GM12891 (cell line): ENCODE data around the gene LASP1.

Experiments used
- DNase-seq: peaks from one replicate; pipeline ENCODE4 v3.0.0; 2011; ENCODE audit warnings: low spot score; ENCODE audit not compliant: insufficient read length
- FAIRE-seq: peaks from 2 replicates; lab custom pipeline; 2011; peaks lifted over from hg19 to GRCh38; lab: Jason Lieb, UNC
- PAX5 ChIP-seq: IDR thresholded peaks from 2 replicates; pipeline ENCODE4 v1.6.1; 2011; ENCODE audit warnings: low read length, moderate library complexity, mild to moderate bottlenecking; ENCODE audit not compliant: insufficient read depth, severe bottlenecking
- POLR2A ChIP-seq: IDR thresholded peaks from 2 replicates; pipeline ENCODE4 v1.6.1; 2011; ENCODE audit warnings: low read depth, low read length, control low read depth
- POLR2AphosphoS5 ChIP-seq: IDR thresholded peaks from 2 replicates; pipeline ENCODE4 v1.6.1; 2011; ENCODE audit warnings: low read depth, low read length, control low read depth
- POU2F2 ChIP-seq: IDR thresholded peaks from 2 replicates; pipeline ENCODE4 v1.6.1; 2011; ENCODE audit warnings: low read depth, mild to moderate bottlenecking, control low read depth, low read length, moderate library complexity
- SPI1 ChIP-seq: IDR thresholded peaks from 2 replicates; pipeline ENCODE4 v1.6.1; 2011; ENCODE audit warnings: low read depth, low read length, control low read depth
- TAF1 ChIP-seq: IDR thresholded peaks from 2 replicates; pipeline ENCODE4 v1.6.1; 2011; ENCODE audit warnings: low read depth, low read length, control low read depth

The LASP1 gene

DNA sequence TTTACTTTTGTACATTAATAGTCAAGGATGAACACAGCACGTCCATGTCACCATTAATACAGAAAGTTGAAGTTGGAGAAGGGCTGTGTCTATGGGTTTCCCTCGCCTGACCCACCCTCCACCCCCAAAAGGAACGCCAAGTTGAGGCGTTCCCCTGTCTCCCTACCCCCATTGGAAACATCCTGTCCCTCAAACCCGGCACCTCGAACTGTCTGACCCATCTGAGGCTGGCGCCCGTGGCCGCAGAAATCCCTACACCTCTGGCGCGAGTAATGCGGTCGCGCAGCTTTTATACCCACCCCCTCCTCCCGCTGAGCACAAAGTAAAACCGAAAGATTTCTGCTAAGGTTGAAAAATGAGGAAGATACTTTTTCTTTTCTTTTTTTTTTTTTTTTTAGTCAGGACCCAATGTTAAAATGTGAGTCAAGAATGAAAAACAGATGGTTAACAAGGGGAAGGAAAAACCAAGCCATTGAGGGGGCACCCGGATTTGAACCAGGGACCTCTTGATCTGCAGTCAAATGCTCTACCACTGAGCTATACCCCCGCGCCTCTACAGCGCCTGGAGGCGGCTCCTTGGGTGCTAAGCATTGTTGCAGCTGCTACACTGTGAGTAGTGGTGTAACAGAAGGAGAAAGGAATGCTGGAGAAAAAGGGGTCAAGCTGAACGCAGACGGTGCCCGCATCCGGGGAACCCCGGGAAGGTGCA, 887 bp upstream of the LASP1 start:
- DNase-seq = no peak
- FAIRE-seq = no peak
- no peak for TF ChIP-seq SPI1
- TF ChIP-seq POLR2AphosphoS5 = peak; percentile 79
- TF ChIP-seq PAX5 = peak; percentile 20
- TF ChIP-seq POU2F2 = peak; percentile 57; the same call in 1 of the 2 replicates
- TF ChIP-seq TAF1 = no peak; the same call in 1 of the 2 replicates
- TF ChIP-seq POLR2A = peak; percentile 73

DNA sequence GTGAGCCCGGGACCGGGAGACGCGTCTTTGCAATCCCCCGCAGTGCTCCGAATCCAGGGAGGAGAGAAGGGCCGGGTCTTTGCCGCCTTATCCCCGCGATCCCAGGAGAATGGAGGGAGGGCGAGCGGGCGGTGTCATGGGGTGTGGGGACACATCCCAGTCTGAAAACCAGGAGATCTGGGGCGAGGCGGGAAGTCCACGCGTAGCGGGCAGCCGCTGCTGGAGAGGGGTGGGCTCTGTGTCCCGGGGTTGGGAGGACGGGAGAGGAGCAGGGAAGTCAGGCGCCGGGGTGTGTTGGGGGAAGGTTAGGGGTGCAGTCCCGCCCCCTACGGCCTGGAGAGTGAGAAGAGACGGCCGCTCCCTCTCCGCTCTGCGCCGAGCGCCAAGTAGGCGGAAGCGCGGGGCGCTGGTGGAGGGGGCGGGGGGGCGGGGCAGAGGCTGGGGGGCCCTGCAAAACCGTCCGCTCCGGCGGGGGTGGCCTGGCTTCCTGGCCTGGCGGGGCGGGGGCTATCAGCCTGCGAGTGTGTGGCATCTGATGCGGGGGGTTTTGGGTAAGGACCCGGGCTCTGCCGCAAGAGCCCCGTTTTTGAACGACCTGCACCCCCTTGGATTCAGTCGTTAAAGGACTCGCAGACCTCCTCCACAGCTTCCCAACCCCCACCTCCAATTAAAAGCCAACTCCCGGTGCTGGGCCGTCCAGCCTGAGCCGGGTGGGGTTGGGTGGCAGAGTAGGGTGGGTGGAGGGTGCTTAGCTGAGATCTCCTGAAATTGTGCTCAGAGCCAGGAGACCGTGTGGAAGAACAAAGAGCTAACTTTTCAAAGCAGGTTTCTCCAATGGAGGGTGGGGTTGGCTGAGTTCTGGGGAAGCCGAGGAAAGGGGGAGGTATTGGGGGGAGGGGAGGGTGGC, 654 bp downstream of the LASP1 start:
- DNase-seq (peak; percentile 69), FAIRE-seq (peak; percentile 74)
- TF ChIP-seq SPI1 (no peak), TAF1 (no peak), PAX5 (no peak), POLR2A (no peak), POU2F2 (no peak)

DNA sequence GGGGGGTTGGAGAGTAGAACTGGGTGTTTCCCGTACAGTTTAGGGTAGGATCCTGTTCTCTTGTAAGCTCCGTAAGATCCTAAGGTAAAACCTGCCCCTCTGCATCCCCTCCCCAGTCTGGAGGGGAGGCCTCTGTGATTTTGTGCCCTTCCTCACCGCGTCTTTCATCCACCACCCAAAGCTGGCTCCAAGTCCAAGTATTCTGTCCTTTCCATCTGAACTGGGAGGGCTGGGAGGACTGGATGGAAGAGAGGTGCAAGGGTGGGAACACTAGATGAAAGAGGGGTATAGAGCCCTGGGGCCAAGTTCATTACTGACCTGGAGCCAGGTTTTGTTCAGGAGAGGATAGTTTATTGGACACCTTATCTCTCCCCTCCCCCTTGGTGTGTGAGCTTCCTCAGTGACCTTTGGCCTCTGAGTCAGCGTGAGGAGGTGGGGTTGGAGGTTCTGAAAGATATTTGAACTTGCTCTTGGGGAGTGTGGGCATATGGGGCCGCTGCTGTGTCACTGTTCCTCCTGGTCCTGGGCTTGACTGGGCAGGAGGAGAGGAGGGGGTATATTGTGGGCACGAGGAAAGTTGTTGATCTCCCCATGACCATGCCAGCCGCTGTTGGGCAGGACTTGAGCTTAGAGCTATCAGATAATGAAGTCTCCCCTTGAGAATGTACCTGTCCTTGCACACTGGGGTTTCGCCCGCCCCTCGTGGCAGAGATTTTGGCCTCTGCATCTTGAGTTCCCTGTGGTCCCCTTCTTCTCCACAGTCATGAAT, 1.6 kb downstream of the LASP1 start:
- TF ChIP-seq POLR2A (no peak), SPI1 (no peak), PAX5 (no peak), POU2F2 (no peak), TAF1 (no peak), POLR2AphosphoS5 (no peak)
- peak; percentile 5 for FAIRE-seq
- DNase-seq = no peak

DNA sequence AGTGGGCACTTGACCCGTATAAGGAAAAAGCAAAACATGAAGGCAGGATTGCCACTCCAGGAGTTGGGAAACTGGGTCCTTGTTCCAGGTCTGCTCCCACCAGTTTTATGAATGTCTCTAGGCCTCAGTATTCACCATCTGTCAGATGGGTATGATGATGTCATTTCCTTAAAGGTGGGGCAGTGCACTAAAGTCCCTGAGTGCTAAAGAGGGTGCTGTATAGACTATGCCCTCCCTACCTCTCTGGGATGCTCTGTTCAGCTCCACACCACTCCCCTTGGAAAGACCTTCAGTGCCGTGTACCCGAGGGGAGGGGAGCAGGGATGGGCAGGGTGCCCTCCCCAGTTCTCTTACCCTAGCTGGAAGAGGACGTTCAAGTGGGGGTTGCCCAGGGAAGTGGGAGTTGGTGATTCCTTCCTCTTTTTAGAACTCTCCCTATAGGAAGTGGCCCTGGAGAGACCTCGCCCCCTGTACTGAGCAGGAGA, 2.2 kb downstream of the LASP1 start:
- TF ChIP-seq SPI1 (0 out of 2 replicates have a peak, but pooled peaks have one; percentile 13), POU2F2 (no peak)
- FAIRE-seq (peak; percentile 80), DNase-seq (no peak)

DNA sequence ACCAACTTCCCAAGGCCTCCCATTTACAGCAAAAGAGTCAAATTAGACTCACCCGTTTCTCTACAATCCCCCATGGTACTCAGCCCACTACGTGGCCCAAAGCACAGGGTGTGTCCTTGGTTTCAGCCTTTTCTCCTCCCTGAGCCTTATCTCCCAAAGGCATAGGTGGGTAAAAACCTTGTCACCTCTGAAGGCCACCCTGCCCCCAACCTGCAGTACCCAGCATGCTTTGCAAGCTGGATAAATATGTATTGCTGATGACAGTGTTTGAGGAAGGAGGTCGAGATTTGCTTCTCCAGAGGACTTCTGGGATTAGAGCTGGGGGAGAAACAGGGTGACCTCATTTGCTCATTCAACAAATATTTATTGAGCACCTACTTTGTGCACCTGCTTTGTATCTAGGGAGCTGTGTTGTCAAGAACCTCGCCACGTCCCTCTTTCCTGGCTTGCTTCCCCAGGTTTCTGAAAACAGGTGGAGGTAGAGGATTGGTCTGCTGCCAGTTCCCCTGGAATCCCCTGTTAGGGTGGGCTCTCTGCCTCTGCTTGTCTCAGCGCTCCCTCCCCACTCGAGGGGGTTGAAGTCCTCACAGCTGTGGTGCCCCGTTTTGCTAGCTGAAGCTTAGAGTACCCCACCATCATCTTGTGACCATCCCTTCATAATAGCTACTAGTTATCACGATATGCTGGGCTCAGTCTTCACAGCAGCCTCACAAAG, 3.0 kb downstream of the LASP1 start:
- FAIRE-seq (no peak), DNase-seq (no peak)
- no peak for TF ChIP-seq PAX5
- no peak for TF ChIP-seq TAF1
- TF ChIP-seq POLR2AphosphoS5 = no peak
- no peak for TF ChIP-seq POU2F2
- TF ChIP-seq SPI1 = no peak
- no peak for TF ChIP-seq POLR2A

DNA sequence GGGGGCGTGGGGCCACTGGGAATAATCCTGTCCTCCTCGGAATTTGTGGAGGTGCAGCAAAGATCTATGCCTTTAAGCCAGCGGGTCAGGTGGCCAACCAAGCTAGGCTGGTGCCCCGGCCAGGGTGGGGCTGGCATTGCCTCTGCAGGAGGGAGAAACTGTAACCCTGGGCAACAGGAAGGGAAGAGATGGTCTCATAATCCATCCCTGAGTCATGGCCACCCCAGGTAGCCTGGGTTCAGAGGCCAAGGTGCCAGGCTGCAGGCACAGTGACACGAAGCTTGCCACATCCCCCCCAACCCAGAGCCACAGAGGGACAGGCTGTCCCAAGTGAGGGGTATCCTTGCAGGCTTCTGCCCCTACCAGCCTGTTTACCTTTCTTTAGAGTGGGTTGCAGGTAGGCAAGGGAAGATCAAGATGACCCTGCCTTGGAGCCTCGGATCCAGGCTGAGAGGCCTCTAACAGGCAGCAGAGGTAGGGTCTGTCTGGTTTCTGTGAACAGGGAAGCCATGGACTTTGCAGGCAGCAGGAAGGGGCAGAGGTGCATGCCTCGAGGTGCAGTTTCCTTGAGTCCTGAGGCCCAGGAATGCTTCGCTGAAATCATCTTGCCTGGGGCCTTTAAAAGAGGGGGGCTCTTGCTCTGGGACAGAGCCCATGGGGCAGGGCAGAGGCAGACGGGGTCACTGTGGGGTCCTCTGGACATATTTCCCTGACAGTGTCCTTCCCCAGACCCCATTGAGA, 4.0 kb downstream of the LASP1 start:
- no peak for FAIRE-seq
- TF ChIP-seq POLR2A = no peak
- no peak for TF ChIP-seq POU2F2
- no peak for TF ChIP-seq POLR2AphosphoS5
- TF ChIP-seq PAX5 = no peak
- no peak for TF ChIP-seq TAF1
- TF ChIP-seq SPI1 = no peak

DNA sequence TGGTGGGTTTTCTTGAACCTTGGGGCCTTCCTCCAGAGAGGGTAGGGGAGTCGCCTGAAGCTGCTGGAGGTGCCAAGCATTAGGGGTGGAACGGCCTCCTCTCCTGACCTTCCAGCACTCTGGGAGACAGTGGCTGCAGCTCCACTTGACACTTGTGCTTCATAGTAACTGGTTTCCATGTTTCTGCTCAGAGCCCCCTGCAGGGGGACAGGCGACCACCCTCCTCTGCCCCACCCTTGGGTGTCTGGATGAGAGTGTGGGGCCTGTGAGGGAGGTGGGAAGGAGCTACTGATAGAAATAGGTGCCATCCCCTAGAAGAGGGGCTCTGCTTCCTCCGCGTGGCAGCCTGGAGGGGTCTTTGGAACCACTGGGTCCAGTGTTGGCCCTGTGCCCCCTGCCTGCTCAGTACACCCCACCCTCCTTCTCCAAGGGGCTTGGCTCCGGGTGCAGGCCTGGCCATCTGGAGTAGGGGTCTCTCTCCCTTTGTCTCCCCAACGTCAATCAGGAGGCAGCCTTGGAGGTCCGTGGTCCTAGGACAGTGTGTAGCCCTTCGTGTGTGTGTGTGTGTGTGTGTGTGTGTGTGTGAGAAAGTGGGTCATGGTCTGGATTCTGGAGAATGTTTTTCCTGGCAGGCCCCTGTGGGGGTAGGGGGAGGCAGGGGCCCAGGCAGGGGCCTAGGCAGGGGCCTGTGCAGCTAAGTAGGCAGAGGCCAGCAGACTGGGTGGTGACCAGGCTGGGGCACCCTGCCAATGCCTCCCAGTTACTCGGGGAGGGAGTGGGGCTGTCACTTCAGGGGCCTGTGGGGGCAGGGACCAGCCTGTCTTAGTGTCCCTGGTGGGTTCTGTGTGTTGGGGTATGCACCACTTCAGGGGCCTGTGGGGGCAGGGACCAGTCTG, 4.9 kb downstream of the LASP1 start:
- no peak for FAIRE-seq
- DNase-seq = no peak
- TF ChIP-seq POLR2A (no peak), PAX5 (no peak), TAF1 (no peak), POU2F2 (no peak), SPI1 (no peak), POLR2AphosphoS5 (no peak)

More for the DNA sequence above, 4.0 kb downstream of the LASP1 start:
- DNase-seq = no peak
